DMS 273 (cell line): ENCODE measurements around the gene ABCA7.

ENCODE experiments used
- DNase-seq: peaks from one replicate; lab custom pipeline; 2025; ENCODE audit not compliant: unreplicated experiment; lab: John Stamatoyannopoulos, UW

The ABCA7 gene

GRCh38 chr19:1055886-1056620 lies 16.1 kb downstream of the ABCA7 start:
- DNase-seq: no peak

- DNase-seq: peak; percentile 92
Measured at GRCh38 chr19:1057176-1057855, 17.4 kb downstream of the ABCA7 start.

DNA sequence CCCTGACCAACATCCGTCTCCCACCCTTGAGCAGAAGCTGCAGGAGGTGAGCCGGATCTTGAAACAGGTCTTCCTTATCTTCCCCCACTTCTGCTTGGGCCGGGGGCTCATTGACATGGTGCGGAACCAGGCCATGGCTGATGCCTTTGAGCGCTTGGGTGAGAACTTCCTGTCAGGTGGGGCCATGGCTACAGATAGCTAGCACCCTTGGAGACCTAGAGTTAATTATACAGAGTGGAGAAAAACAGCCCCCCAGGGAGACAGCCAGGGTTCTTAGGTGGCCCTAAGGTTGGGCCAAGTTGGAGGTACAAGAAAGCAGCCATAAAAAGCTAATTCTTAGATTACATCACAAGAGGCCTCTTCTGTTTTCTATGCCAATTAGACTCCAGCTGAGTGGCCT lies 18.2 kb downstream of the ABCA7 start:
- DNase-seq: no peak

- no peak for DNase-seq
Measured at GRCh38 chr19:1060689-1061088, 20.8 kb downstream of the ABCA7 start.

- no peak for DNase-seq
Measured at GRCh38 chr19:1061987-1062386, 22.1 kb downstream of the ABCA7 start.

DNA sequence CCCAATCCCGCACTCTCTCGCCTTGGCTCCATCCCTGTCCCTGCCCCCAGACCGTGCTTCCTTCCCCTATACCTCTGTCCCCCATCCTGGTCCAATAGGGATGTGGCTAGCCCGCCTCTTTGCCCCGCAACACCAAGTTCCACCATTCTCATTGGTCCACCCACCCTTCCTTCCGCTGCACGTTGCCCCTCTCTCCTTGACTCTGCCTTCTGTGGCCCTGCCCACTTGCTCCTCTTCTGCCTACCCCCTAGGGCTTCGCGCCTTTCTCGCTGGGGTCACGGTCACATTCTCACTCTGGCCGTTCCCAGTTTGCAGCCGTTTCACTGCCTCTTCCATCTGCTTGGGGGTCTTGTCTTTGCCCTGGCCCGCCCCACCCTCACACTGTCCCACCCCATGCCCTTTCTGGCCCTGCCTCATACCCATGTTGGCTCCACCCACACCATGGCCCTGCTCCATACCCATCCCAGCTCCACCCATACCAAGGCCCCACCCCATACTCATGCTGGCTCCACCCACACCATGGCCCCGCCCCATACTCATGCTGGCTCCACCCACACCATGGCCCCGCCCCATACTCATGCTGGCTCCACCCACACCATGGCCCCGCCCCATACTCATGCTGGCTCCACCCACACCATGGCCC lies 22.6 kb downstream of the ABCA7 start:
- no peak for DNase-seq

DNA sequence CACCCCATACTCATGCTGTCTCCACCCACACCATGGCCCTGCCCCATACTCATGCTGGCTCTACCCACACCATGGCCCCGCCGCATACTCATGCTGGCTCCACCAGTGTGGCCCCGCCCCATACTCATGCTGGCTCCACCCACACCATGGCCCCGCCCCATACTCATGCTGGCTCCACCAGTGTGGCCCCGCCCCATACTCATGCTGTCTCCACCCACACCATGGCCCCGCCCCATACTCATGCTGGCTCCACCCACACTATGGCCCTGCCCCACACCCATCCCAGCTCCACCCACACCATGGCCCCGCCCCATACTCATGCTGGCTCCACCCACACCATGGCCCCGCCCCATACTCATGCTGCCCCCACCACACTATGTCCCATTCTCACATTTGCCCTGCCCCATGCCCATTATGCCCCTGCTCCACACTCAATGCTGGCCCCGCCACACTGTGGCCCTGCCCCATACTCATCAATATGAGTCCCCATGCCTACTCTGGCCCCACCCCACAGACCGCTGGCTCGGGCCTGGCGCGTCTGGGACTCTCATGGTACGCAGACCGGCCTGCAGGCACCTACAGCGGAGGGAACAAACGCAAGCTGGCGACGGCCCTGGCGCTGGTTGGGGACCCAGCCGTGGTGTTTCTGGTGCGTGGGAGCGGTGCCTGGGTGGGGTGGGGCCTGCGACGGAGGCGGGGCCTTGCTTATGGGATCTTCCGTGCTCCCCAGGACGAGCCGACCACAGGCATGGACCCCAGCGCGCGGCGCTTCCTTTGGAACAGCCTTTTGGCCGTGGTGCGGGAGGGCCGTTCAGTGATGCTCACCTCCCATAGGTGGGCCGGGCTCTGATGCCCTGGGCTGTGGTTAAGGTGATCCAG lies 23.4 kb downstream of the ABCA7 start:
- no peak for DNase-seq

GRCh38 chr19:1063909-1064660 lies 24.2 kb downstream of the ABCA7 start:
- no peak for DNase-seq

- DNase-seq: peak; percentile 92
Measured at GRCh38 chr19:1064661-1065605, 25.0 kb downstream of the ABCA7 start.

- no peak for DNase-seq
Measured at GRCh38 chr19:1065606-1066109, 25.8 kb downstream of the ABCA7 start.

DNA sequence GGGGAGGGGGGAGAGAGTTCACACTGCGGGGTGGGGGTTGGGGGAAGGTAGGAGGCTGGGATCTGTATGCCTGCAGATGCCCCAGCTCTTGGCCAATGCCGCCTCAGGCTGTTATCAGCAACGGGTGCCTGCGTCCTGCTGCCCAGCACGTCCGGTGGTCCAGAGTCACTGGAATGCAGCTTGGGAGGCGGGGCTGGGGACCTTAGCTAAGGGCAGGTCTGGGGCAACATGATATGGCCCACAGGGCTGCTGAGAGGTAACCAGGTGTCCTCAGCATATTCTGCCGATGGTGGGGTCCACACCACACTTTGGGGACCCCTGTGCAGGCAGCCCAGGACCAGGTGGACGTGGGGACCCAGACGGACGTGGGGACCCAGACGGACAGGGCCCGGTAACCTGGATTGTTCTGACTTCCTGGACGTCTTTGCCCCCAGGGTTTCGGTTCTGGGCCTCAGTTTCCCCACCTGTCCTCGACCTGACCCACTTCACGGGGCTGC lies 26.4 kb downstream of the ABCA7 start:
- DNase-seq: no peak

DNA sequence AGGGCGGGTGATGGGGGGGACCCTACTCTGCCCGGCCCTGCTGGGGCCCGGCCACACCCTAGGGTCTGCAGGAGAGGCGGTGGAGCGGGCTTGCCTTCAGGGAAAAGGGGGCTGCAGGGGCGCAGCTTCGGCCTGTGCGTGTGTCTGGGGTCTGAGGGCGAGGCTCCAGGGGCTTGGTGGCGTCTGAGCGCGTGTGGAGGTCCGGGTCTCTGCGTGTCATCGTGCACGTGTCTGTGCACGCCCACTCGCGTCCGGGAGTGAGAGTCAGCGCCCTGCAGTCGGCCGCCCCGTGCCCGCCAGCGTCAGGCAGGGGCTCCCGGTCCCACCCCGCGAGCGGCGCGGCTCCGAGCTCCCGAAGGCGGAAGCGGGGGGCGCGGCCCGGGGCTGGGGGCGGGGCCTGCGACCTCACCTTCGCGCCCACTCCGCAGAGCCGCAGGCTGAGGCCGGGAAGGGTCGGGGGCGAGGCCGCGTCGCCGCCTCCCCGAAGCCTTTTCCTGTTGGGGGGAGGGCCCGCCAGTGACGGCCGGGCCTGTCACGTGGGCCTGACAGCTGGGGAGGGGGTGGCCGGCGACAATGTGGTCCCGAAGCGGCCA lies 26.9 kb downstream of the ABCA7 start, which contains the start of gene ARHGAP45:
Gene ARHGAP45, plus strand, starts transcription at position 420 of the 593 bp plus-strand sequence. CDS start 239 bp downstream, outside the sequence.
- peak; percentile 68 for DNase-seq

GRCh38 chr19:1067341-1067957 lies 27.5 kb downstream of the ABCA7 start:
- peak; percentile 68 for DNase-seq

- no peak for DNase-seq
Measured at GRCh38 chr19:1068009-1069001, 28.4 kb downstream of the ABCA7 start.

DNA sequence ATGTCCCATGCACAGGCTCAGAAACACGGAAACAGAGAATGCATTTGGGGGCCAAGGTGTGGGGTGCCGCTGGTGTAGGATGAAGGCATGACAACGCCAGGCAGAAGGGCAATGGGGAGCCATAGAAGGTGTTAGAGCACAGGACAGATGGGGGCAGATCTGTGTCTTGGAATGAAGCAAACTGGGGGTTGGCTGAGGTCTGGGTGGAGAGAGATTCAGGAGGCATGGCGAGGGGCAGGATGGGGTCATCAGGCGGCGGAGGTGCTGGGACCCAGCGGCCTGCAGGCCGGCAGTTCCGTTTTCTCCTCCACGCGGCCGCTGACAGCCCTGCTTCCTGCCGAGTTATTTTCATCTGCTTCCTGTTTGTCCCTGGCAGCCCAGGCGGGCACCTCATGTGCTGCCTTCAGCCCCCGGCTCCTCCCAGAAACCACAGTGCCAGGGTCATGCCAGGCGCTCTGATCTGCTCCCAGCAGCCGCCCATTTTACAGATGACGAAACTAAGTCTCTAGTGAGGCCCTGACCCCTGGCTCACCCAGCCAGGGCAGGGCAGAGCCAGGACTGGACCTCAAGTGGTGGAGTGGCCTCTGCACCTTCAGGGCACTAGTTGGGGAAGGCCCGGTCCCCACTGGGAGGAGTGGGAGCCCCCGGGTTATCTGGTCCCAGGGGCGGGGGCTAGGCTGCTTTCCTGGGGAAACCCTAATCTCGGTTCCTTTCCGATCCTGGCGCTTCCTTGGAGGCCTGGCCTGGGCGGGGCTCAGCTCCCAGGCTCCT lies 29.3 kb downstream of the ABCA7 start:
- DNase-seq: no peak

DNA sequence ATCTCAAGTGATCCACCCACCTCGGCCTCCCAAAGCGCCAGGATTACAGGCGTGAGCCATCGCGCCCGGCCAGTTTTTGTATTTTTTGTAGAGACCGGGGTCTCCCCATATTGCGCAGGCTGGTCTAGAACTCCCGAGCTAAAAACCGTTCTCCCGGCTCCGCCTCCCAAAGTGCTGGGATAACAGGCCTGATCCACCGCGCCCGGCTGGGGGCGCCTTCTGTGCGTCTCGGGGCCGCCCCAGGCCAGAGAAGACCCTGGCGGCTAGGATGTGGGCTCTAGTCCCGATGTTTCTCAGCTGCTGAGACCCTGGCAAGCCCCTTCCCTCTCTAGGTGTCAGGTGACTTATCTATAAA lies 30.6 kb downstream of the ABCA7 start:
- DNase-seq: peak; percentile 72
